ENCODE results near the gene AQR. TPM values are rescaled to one million over a fixed set of nuclear protein-coding genes. Genes with fewer than 3 reads are reported as not detected.
A peak's percentile ranks its signal among the peaks of the same experiment; 100 is the strongest.
"Not testable (repeated sequence)": the region's sequence is repeated elsewhere in the genome, so short reads cannot be mapped to it uniquely, and the experiment has no call there.

Gene AQR
- total RNA-seq, 1 experiment from 2014 or later: 41.4 TPM

DNA sequence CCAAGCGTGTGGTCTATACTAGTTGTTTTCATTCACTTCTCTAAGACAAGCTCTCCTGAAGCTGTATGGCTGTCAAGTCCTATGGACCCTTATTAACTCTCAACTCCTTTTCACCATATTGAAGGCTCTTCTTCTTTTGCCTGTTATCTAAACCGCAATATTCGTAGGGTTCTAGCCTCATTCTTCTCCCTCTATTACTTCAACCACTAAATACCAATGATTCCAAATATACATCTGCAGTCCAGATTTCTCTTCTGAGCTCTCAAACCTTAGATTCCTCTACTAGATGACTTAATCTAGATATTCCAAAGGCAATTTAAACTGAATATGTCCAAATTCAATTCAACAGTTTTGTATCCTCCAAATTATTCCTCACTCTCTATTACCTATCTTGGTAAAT lies 24.6 kb downstream of the AQR start:
- in situ Hi-C loops (cut with HindIII; ENCODE audit: low pct_unique_long_range_greater_than_20kb, low sequenced_read_pairs): no loop called here
- H3K9me3 ChIP-seq (ENCODE audit: control insufficient read depth, insufficient read depth, low read depth, low read length): no peaks in the 10 kb centered on the region
- no peak overlapping the region for H3K27ac ChIP-seq (ENCODE audit: low read length)
- TF ChIP-seq POLR2AphosphoS5 (IDR thresholded peaks at IDR 0.05; ENCODE audit: low read depth, low read length) (no peak), CTCF (IDR thresholded peaks at IDR 0.05) (no peak), TCF7L2 (IDR thresholded peaks at IDR 0.05; ENCODE audit: low read depth, low read length) (no peak), SIN3A (IDR thresholded peaks at IDR 0.05; ENCODE audit: borderline replicate concordance, insufficient read depth, low read depth, low read length) (no peak), REST (IDR thresholded peaks at IDR 0.05; ENCODE audit: insufficient read depth in 1 of 2, low read depth in 2 of 2, low read length in 1 of 2) (no peak)
- BruUV-seq (replicated peaks): TSS peak; percentile 31
- ChIA-PET CTCF (interaction anchor here (0.7 kb wide), 1 partner anchor 205 kb away, joined by 3 read pairs; no protein-coding TSS in a partner anchor), POLR2A (no interaction called here)
- no peaks in the 10 kb centered on the region for H3K4me1 ChIP-seq (ENCODE audit: control insufficient read depth, insufficient read depth, low read length)
- H3K4me3 ChIP-seq (ENCODE audit: low read depth in 2 of 2, low read length in 2 of 2): no peak overlapping the region
- DNase-seq (ENCODE audit: low read depth, low spot score) (no peak), ATAC-seq (no peak)
- intact Hi-C loops (cut with micrococcal nuclease; ENCODE audit: unreplicated experiment): no loop called here
- no peaks in the 10 kb centered on the region for H3K27me3 ChIP-seq (ENCODE audit: control insufficient read depth, insufficient read depth, low read length)
- peaks cover 29% of the 10 kb centered on the region for H3K36me3 ChIP-seq (ENCODE audit: control insufficient read depth, insufficient read depth, low read length)

DNA sequence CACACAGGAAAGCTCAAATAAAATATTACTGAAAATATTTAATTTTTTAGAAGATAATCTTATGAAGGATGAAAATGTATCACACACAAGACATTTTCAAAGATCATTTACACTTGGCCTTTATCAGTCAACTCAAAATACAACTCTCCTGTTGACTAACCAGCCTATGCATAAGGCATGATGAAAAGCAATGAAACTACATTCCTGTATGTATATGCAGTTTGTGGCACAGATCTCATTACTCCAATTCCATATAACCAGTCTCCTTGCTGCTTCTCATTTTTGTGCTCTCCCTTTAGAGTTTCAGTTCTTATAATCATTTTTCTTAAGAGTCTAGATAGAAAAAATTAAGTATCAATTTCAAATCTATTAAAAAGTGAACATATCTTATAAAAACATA lies 25.8 kb downstream of the AQR start:
- BruUV-seq (replicated peaks): no TSS peak
- intact Hi-C loops (cut with micrococcal nuclease; ENCODE audit: unreplicated experiment): no loop called here
- no peaks in the 10 kb centered on the region for H3K27me3 ChIP-seq (ENCODE audit: control insufficient read depth, insufficient read depth, low read length)
- ATAC-seq: no peak
- H3K4me1 ChIP-seq (ENCODE audit: control insufficient read depth, insufficient read depth, low read length): no peaks in the 10 kb centered on the region
- H3K4me3 ChIP-seq (ENCODE audit: low read depth in 2 of 2, low read length in 2 of 2): no peak overlapping the region
- ChIA-PET POLR2A (no interaction called here), CTCF (no interaction called here)
- TF ChIP-seq SIN3A (IDR thresholded peaks at IDR 0.05; ENCODE audit: borderline replicate concordance, insufficient read depth, low read depth, low read length) (no peak), REST (IDR thresholded peaks at IDR 0.05; ENCODE audit: insufficient read depth in 1 of 2, low read depth in 2 of 2, low read length in 1 of 2) (no peak), TCF7L2 (IDR thresholded peaks at IDR 0.05; ENCODE audit: low read depth, low read length) (no peak), POLR2AphosphoS5 (IDR thresholded peaks at IDR 0.05; ENCODE audit: low read depth, low read length) (no peak), CTCF (IDR thresholded peaks at IDR 0.05) (no peak)
- H3K27ac ChIP-seq (ENCODE audit: low read length): no peak overlapping the region
- no peaks in the 10 kb centered on the region for H3K9me3 ChIP-seq (ENCODE audit: control insufficient read depth, insufficient read depth, low read depth, low read length)
- no peak for DNase-seq (ENCODE audit: low read depth, low spot score)
- H3K36me3 ChIP-seq (ENCODE audit: control insufficient read depth, insufficient read depth, low read length): peaks cover 34% of the 10 kb centered on the region
- in situ Hi-C loops (cut with HindIII; ENCODE audit: low pct_unique_long_range_greater_than_20kb, low sequenced_read_pairs): no loop called here

DNA sequence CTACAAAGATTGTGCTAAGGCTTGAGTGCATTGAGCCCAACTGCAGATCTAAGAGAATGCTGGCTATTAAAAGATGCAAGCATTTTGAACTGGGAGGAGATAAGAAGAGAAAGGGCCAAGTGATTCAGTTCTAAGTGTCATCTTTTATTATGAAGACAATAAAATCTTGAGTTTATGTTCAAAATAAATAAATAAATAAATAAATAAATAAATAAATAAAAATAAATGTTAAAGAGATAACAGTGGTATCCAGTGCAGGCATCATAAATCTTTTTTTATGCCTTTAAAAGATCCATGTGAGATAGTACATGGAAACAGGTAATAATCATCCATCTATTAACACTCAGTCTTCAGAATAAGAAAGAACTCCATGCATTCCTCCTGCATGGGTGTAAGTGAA lies 26.3 kb downstream of the AQR start:
- in situ Hi-C loops (cut with HindIII; ENCODE audit: low pct_unique_long_range_greater_than_20kb, low sequenced_read_pairs); H3K27me3 ChIP-seq (ENCODE audit: control insufficient read depth, insufficient read depth, low read length); intact Hi-C loops (cut with micrococcal nuclease; ENCODE audit: unreplicated experiment); ATAC-seq; DNase-seq (ENCODE audit: low read depth, low spot score); CTCF ChIA-PET; H3K27ac ChIP-seq (ENCODE audit: low read length); H3K9me3 ChIP-seq (ENCODE audit: control insufficient read depth, insufficient read depth, low read depth, low read length); POLR2A ChIA-PET; H3K4me1 ChIP-seq (ENCODE audit: control insufficient read depth, insufficient read depth, low read length); BruUV-seq (replicated peaks); H3K4me3 ChIP-seq (ENCODE audit: low read depth in 2 of 2, low read length in 2 of 2): not testable (repeated sequence)
- peaks cover 34% of the 10 kb centered on the region for H3K36me3 ChIP-seq (ENCODE audit: control insufficient read depth, insufficient read depth, low read length)
